Osteocyte (in vitro differentiated cells): ENCODE results near the gene APCDD1L. TPM values are rescaled to one million over a fixed set of nuclear protein-coding genes. Genes with fewer than 3 reads are reported as not detected.
"Not testable (repeated sequence)": the region's sequence is repeated elsewhere in the genome, so short reads cannot be mapped to it uniquely, and the experiment has no call there.

Source experiments
- DNase-seq: peaks from one replicate; pipeline ENCODE4 v3.0.0; 2021; ENCODE audit warnings: mixed read lengths; ENCODE audit not compliant: unreplicated experiment; ENCODE audit errors: extremely low spot score
- H3K27ac Mint-ChIP-seq: one replicate; pipeline ENCODE4 v1.8.0; 2021; ENCODE audit warnings: mild to moderate bottlenecking, mixed read lengths; ENCODE audit not compliant: unreplicated experiment
- H3K27me3 Mint-ChIP-seq: one replicate; pipeline ENCODE4 v1.8.0; 2021; ENCODE audit warnings: mixed read lengths; ENCODE audit not compliant: unreplicated experiment
- H3K36me3 Mint-ChIP-seq: one replicate; pipeline ENCODE4 v1.8.0; 2021; ENCODE audit warnings: mixed read lengths; ENCODE audit not compliant: unreplicated experiment
- H3K4me1 Mint-ChIP-seq: one replicate; pipeline ENCODE4 v1.8.0; 2021; ENCODE audit warnings: mixed read lengths; ENCODE audit not compliant: unreplicated experiment
- H3K4me3 Mint-ChIP-seq: one replicate; pipeline ENCODE4 v1.8.0; 2021; ENCODE audit warnings: mild to moderate bottlenecking, moderate library complexity, mixed read lengths; ENCODE audit not compliant: unreplicated experiment
- H3K9me3 Mint-ChIP-seq: one replicate; pipeline ENCODE4 v1.8.0; 2021; ENCODE audit warnings: mixed read lengths; ENCODE audit not compliant: unreplicated experiment
- CTCF ChIP-seq: fragments of 200-600 bp; sonication (generic); IDR thresholded peaks from 2 replicates; pipeline ENCODE4 v1.5.0; 2021; ENCODE audit warnings: antibody characterized with exemption, mild to moderate bottlenecking, moderate library complexity
- total RNA-seq: library from RNA; stranded (reverse); gene quantifications from 2 replicates; pipeline ENCODE4 v1.2.1, GENCODE V29; 2021

The APCDD1L gene
- total RNA-seq, 1 donor from 2014 or later: 3.1 TPM

- H3K27me3 Mint-ChIP-seq: no peaks in the 10 kb centered on the region
- no peaks in the 10 kb centered on the region for H3K9me3 Mint-ChIP-seq
- H3K4me3 Mint-ChIP-seq: no peak overlapping the region
- no peak for DNase-seq
- no peaks in the 10 kb centered on the region for H3K36me3 Mint-ChIP-seq
- no peak overlapping the region for H3K27ac Mint-ChIP-seq
- peaks cover 22% of the 10 kb centered on the region for H3K4me1 Mint-ChIP-seq
- TF ChIP-seq CTCF: no peak
These were observed 29.7 kb upstream of the APCDD1L start for GRCh38 chr20:58544891-58545290.

- no peak for TF ChIP-seq CTCF
- no peak for DNase-seq
- Mint-ChIP-seq H3K4me3 (no peak overlapping the region), H3K27me3 (no peaks in the 10 kb centered on the region), H3K27ac (no peak overlapping the region), H3K36me3 (no peaks in the 10 kb centered on the region), H3K4me1 (peaks cover 22% of the 10 kb centered on the region), H3K9me3 (peaks cover 2% of the 10 kb centered on the region)
These were observed 29.1 kb upstream of the APCDD1L start for GRCh38 chr20:58544286-58544685.

- TF ChIP-seq CTCF: no peak
- Mint-ChIP-seq H3K27ac (no peak overlapping the region), H3K36me3 (no peaks in the 10 kb centered on the region), H3K4me3 (no peak overlapping the region), H3K27me3 (no peaks in the 10 kb centered on the region), H3K9me3 (peaks cover 10% of the 10 kb centered on the region), H3K4me1 (peaks cover 21% of the 10 kb centered on the region)
- no peak for DNase-seq
These were observed 28.1 kb upstream of the APCDD1L start for GRCh38 chr20:58543274-58543673.

- TF ChIP-seq CTCF: no peak
- Mint-ChIP-seq H3K27ac (no peak overlapping the region), H3K4me1 (peaks cover 14% of the 10 kb centered on the region), H3K36me3 (no peaks in the 10 kb centered on the region), H3K9me3 (peaks cover 17% of the 10 kb centered on the region), H3K4me3 (no peak overlapping the region), H3K27me3 (no peaks in the 10 kb centered on the region)
- peak; percentile 68 for DNase-seq
These were observed 27.4 kb upstream of the APCDD1L start for GRCh38 chr20:58542411-58543095.

- peak overlapping the region; percentile 3 for H3K27ac Mint-ChIP-seq
- not testable (repeated sequence) for H3K36me3 Mint-ChIP-seq, H3K27me3 Mint-ChIP-seq, H3K4me3 Mint-ChIP-seq, H3K4me1 Mint-ChIP-seq
- H3K9me3 Mint-ChIP-seq: peaks cover 17% of the 10 kb centered on the region
- peak; percentile 73 for DNase-seq
These were observed 26.8 kb upstream of the APCDD1L start for GRCh38 chr20:58542034-58542410.
